SU-DHL-6 (cell line): ENCODE measurements around the gene ZNF836.

ENCODE experiments used
- H2AFZ ChIP-seq: fragments of 200-600 bp; sonication (generic); 2 replicates; pipeline ENCODE4 v1.6.1; 2014; ENCODE audit warnings: low read depth, mild to moderate bottlenecking, moderate library complexity, mixed read lengths, antibody characterized with exemption, low read length; ENCODE audit not compliant: severe bottlenecking
- H3F3A ChIP-seq: fragments of 200-600 bp; shearing (Covaris generic); 2 replicates; pipeline ENCODE4 v1.6.0; 2016; ENCODE audit warnings: antibody characterized with exemption, mild to moderate bottlenecking; ENCODE audit not compliant: insufficient read depth
- H3K27ac ChIP-seq: fragments of 200-600 bp; sonication (generic); 2 replicates; pipeline ENCODE4 v1.5.1; 2016; ENCODE audit warnings: low read depth, mild to moderate bottlenecking, low read length, moderate library complexity, mixed read lengths
- H3K27me3 ChIP-seq: fragments of 200-600 bp; sonication (generic), shearing (Covaris generic); 2 replicates; pipeline ENCODE4 v1.6.0; 2014; ENCODE audit warnings: mild to moderate bottlenecking, low read length
- H3K36me3 ChIP-seq: fragments of 200-600 bp; sonication (generic); 2 replicates; pipeline ENCODE4 v1.6.1; 2014; ENCODE audit warnings: mild to moderate bottlenecking, low read length, mixed read lengths
- H3K4me2 ChIP-seq: fragments of 300-600, 200-600 bp; shearing (Covaris generic), sonication (generic); 2 replicates; pipeline ENCODE4 v1.6.0; 2014; ENCODE audit warnings: low read length, low read depth, mild to moderate bottlenecking; ENCODE audit not compliant: poor library complexity, severe bottlenecking
- H3K4me3 ChIP-seq: fragments of 200-600 bp; sonication (generic); 2 replicates; pipeline ENCODE4 v1.5.1; 2014; ENCODE audit warnings: antibody characterized with exemption, low read length, mild to moderate bottlenecking, mixed read lengths; ENCODE audit not compliant: insufficient read depth, poor library complexity, severe bottlenecking
- H3K79me2 ChIP-seq: fragments of 200-600 bp; sonication (generic); 2 replicates; pipeline ENCODE4 v1.6.1; 2014; ENCODE audit warnings: mild to moderate bottlenecking, low read length, moderate library complexity; ENCODE audit not compliant: insufficient read depth
- H3K9ac ChIP-seq: fragments of 200-600 bp; sonication (generic); 2 replicates; pipeline ENCODE4 v1.7.0; 2014; ENCODE audit warnings: mild to moderate bottlenecking, low read length
- H3K9me2 ChIP-seq: fragments of 200-600 bp; sonication (generic); replicated peaks from 2 replicates; pipeline ENCODE4 v1.6.1; 2014; ENCODE audit warnings: low read length; ENCODE audit not compliant: insufficient read depth
- H3K9me3 ChIP-seq: fragments of 200-600 bp; sonication (generic); 2 replicates; pipeline ENCODE4 v1.6.1; 2014; ENCODE audit warnings: low read length, mixed read lengths; ENCODE audit not compliant: insufficient read depth
- H4K20me1 ChIP-seq: fragments of 200-600 bp; sonication (generic); 2 replicates; pipeline ENCODE4 v1.6.1; 2014; ENCODE audit warnings: low read depth, mild to moderate bottlenecking, antibody characterized with exemption, low read length, moderate library complexity, mixed read lengths
- EZH2phosphoT487 ChIP-seq: fragments of 200-600 bp; sonication (generic), shearing (Covaris generic); conservative IDR thresholded peaks from 2 replicates; pipeline ENCODE4 v1.6.1; 2018; ENCODE audit warnings: mild to moderate bottlenecking, antibody characterized with exemption, low read length, moderate library complexity, mixed read lengths
- TF ChIP-seq, protein P1 (sequence below): fragments of 200-600 bp; sonication (generic); IDR thresholded peaks from one replicate; pipeline ENCODE4 v1.5.1; 2017; ENCODE audit warnings: antibody characterized with exemption, mild to moderate bottlenecking, low read length, moderate library complexity; ENCODE audit not compliant: insufficient read depth, poor library complexity, severe bottlenecking

ZNF836 gene

GRCh38 chr19:52138983-52139251, 32.5 kb downstream of the ZNF836 start:
- peaks cover 15% of the 10 kb centered on the region; the same call in 1 of the 2 replicates for H3K9me3 ChIP-seq
- H3K79me2 ChIP-seq = peaks cover 40% of the 10 kb centered on the region
- 0 out of 2 replicates have a peak, but pooled peaks cover 4% of the 10 kb centered on the region for H3K36me3 ChIP-seq
- H3K4me3 ChIP-seq = peak overlapping the region; percentile 67
- no peaks in the 10 kb centered on the region for H3K9me2 ChIP-seq
- H3K9ac ChIP-seq = peak overlapping the region; percentile 72
- no peak for TF ChIP-seq EZH2phosphoT487
- TF ChIP-seq, protein P1, sequence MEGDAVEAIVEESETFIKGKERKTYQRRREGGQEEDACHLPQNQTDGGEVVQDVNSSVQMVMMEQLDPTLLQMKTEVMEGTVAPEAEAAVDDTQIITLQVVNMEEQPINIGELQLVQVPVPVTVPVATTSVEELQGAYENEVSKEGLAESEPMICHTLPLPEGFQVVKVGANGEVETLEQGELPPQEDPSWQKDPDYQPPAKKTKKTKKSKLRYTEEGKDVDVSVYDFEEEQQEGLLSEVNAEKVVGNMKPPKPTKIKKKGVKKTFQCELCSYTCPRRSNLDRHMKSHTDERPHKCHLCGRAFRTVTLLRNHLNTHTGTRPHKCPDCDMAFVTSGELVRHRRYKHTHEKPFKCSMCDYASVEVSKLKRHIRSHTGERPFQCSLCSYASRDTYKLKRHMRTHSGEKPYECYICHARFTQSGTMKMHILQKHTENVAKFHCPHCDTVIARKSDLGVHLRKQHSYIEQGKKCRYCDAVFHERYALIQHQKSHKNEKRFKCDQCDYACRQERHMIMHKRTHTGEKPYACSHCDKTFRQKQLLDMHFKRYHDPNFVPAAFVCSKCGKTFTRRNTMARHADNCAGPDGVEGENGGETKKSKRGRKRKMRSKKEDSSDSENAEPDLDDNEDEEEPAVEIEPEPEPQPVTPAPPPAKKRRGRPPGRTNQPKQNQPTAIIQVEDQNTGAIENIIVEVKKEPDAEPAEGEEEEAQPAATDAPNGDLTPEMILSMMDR = no peak
- no peaks in the 10 kb centered on the region for H3K27me3 ChIP-seq
- H3K27ac ChIP-seq = no peak overlapping the region; the same call in 1 of the 2 replicates
- H2AFZ ChIP-seq = peak overlapping the region; percentile 94
- no peaks in the 10 kb centered on the region for H4K20me1 ChIP-seq
- H3K4me2 ChIP-seq = peak overlapping the region; percentile 86
- H3F3A ChIP-seq = peaks cover 4% of the 10 kb centered on the region; the same call in 1 of the 2 replicates

DNA sequence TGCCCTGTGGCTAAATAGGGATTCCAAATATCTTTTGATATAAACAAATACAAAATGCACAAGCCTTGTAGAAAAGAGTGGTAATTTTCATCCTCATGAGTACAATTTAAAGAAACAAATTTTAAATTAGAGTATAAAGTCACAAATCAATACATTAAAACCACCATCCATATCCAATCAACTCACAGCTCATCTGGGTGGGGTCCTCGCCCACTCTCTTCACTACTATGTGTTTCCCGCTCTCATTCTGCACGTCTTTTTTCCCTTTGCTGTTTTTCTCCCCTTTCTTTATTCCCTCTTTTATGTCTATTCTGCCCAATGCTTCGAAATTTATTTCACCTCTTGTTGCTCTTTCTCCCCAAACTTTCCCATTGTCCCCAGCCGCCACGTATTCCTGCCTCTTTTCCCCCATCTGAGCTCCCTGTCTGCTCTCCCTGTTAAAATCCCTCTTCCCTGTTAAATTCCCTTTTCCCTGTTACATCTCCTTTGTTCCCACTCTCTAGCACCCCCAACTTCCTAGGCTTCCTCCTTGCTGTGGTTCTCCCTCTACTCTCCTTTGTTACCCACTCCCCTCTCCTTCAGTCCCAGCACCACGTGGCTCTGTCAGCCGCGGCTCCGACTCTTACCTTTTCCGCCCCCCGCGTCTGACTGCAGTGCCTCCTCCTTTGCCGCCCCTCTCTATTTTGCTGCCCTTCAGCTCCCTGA, 33.0 kb downstream of the ZNF836 start:
- peak overlapping the region; percentile 94 for H2AFZ ChIP-seq
- H3F3A ChIP-seq = peaks cover 4% of the 10 kb centered on the region; the same call in 1 of the 2 replicates
- H3K9ac ChIP-seq = peak overlapping the region; percentile 72
- no peak for TF ChIP-seq EZH2phosphoT487
- TF ChIP-seq, protein P1 = no peak
- H3K79me2 ChIP-seq = peaks cover 42% of the 10 kb centered on the region
- no peak overlapping the region; the same call in 1 of the 2 replicates for H3K27ac ChIP-seq
- H4K20me1 ChIP-seq = no peaks in the 10 kb centered on the region
- no peaks in the 10 kb centered on the region for H3K27me3 ChIP-seq
- no peaks in the 10 kb centered on the region for H3K9me2 ChIP-seq
- H3K9me3 ChIP-seq = peaks cover 18% of the 10 kb centered on the region; the same call in 1 of the 2 replicates
- peak overlapping the region; percentile 86 for H3K4me2 ChIP-seq
- H3K36me3 ChIP-seq = 0 out of 2 replicates have a peak, but pooled peaks cover 4% of the 10 kb centered on the region
- peak overlapping the region; percentile 67 for H3K4me3 ChIP-seq

GRCh38 chr19:52120286-52120685, 51.1 kb downstream of the ZNF836 start:
- Histone ChIP-seq H3K9ac (no peak overlapping the region), H3K9me2 (no peaks in the 10 kb centered on the region), H3K4me3 (no peak overlapping the region), H3K9me3 (peaks cover 60% of the 10 kb centered on the region), H3K79me2 (no peaks in the 10 kb centered on the region), H3K36me3 (peaks cover 91% of the 10 kb centered on the region), H3F3A (no peaks in the 10 kb centered on the region), H3K4me2 (no peak overlapping the region), H4K20me1 (no peaks in the 10 kb centered on the region), H3K27ac (no peak overlapping the region), H3K27me3 (no peaks in the 10 kb centered on the region), H2AFZ (no peak overlapping the region)
- TF ChIP-seq, protein P1 = no peak
- no peak for TF ChIP-seq EZH2phosphoT487
